T-cell (primary cell): ENCODE results near the gene SLC25A13. TPM values are rescaled to one million over a fixed set of nuclear protein-coding genes. Genes with fewer than 3 reads are reported as not detected.

Experiments used
- ATAC-seq, 4 experiments: fragments of 200-7000 bp in 3 of 4; fragments of 150-1000 bp in 1 of 4; cut with Tn5 transposase; replicated peaks in 1 of 4; 1 replicate in 3 of 4; 2 replicates in 1 of 4; pipeline ENCODE4 v1.10.0; 2021; ENCODE audit warnings: moderate library complexity in 3 of 4, mild to moderate bottlenecking in 2 of 4, moderate number of reproducible peaks in 1 of 4
- CTCF ChIA-PET, 2 donors: fragments of 300-600 bp; sonication (Branson Sonifier 250); formaldehyde crosslinking; loops; one replicate each; lab custom pipeline; 2022; ENCODE audit warnings: antibody characterized with exemption in 2 of 2; lab: Charles Lee
- POLR2A ChIA-PET, 2 donors: fragments of 300-600 bp; sonication (Branson Sonifier 250); formaldehyde crosslinking; loops; one replicate each; lab custom pipeline; 2022; ENCODE audit warnings: antibody characterized with exemption in 2 of 2; lab: Charles Lee
- DNase-seq, 35 experiments: peaks; one replicate each; pipeline versions ENCODE4 v3.0.0 to v3.0.0-alpha.2; 2013 to 2023
- H3K27ac ChIP-seq: one replicate; pipeline ENCODE4 v1.5.1; 2013; ENCODE audit warnings: low read length
- H3K27me3 ChIP-seq, 2 experiments: replicated peaks in 1 of 2; 1 replicate in 1 of 2; 2 replicates in 1 of 2; pipeline versions ENCODE4 v1.6.1 to v1.7.0; 2013; ENCODE audit warnings: low read length in 1 of 2, mixed read lengths in 1 of 2; ENCODE audit not compliant: control insufficient read depth in 2 of 2, insufficient read depth in 2 of 2; ENCODE audit errors: extremely low read depth in 1 of 2
- H3K36me3 ChIP-seq, 2 donors: 1 replicate in 1 of 2; 2 replicates in 1 of 2; pipeline versions ENCODE4 v1.6.1 to v1.7.0; 2013; ENCODE audit warnings: low read length in 1 of 2; ENCODE audit not compliant: control insufficient read depth in 2 of 2, insufficient read depth in 1 of 2; ENCODE audit errors: extremely low read depth in 1 of 2
- H3K4me1 ChIP-seq, 2 experiments: 1 replicate in 1 of 2; 2 replicates in 1 of 2; pipeline versions ENCODE4 v1.6.1 to v1.7.0; 2013; ENCODE audit warnings: low read length in 2 of 2, mixed read lengths in 1 of 2; ENCODE audit not compliant: insufficient read depth in 2 of 2, control insufficient read depth in 1 of 2; ENCODE audit errors: extremely low read depth in 1 of 2
- H3K4me3 ChIP-seq, 2 donors: 1 replicate in 1 of 2; 2 replicates in 1 of 2; pipeline versions ENCODE4 v1.5.1 to v1.7.0; 2013; ENCODE audit warnings: mild to moderate bottlenecking in 2 of 2, low read length in 1 of 2, moderate library complexity in 1 of 2; ENCODE audit not compliant: control insufficient read depth in 1 of 2; ENCODE audit errors: extremely low read depth in 1 of 2
- H3K9me3 ChIP-seq: 2 replicates; pipeline ENCODE4 v1.7.0; 2013
- H3K27ac Mint-ChIP-seq, 2 donors: one replicate each; pipeline ENCODE4 v1.8.0; 2020 to 2021; ENCODE audit warnings: mild to moderate bottlenecking in 2 of 2, mixed read lengths in 2 of 2
- H3K27me3 Mint-ChIP-seq, 2 donors: one replicate each; pipeline ENCODE4 v1.8.0; 2021 to 2022; ENCODE audit warnings: mixed read lengths in 2 of 2
- H3K36me3 Mint-ChIP-seq: one replicate; pipeline ENCODE4 v1.8.0; 2021; ENCODE audit warnings: mixed read lengths
- H3K4me1 Mint-ChIP-seq, 3 donors: one replicate each; pipeline ENCODE4 v1.8.0; 2020 to 2022; ENCODE audit warnings: mixed read lengths in 3 of 3, mild to moderate bottlenecking in 1 of 3
- H3K4me3 Mint-ChIP-seq, 3 donors: one replicate each; pipeline ENCODE4 v1.8.0; 2020 to 2022; ENCODE audit warnings: mild to moderate bottlenecking in 3 of 3, mixed read lengths in 3 of 3, moderate library complexity in 3 of 3
- H3K9me3 Mint-ChIP-seq, 3 donors: one replicate each; pipeline ENCODE4 v1.8.0; 2020 to 2022; ENCODE audit warnings: mixed read lengths in 3 of 3
- whole genome bisulfite sequencing: methylation state at CpG from one replicate; pipeline ENCODE4 v1.1.5; 2013; ENCODE audit warnings: missing lambda C conversion rate; ENCODE audit not compliant: insufficient coverage; 5-methylcytosine and 5-hydroxymethylcytosine counted together
- total RNA-seq, 35 experiments: library from RNA in 6 of 35; stranded (reverse) in 6 of 35; fragments of 120-200 nt in 1 of 35; gene quantifications; one replicate each; pipeline versions ENCODE4 v1.2.1 to v1.2.4 and lab custom pipeline; 2013 to 2026

SLC25A13 gene
- total RNA-seq, 5 donors from 2014 or later (not counting 1 experiment from before 2014, with no cell fraction given), result 8.1 to 19.1 (median 10.9) TPM

GRCh38 chr7:96269246-96269994, 52.5 kb downstream of the SLC25A13 start:
- ChIA-PET POLR2A (no interaction called here), CTCF (no interaction called here)
- Histone ChIP-seq H3K27ac (no peak overlapping the region), H3K9me3 (no peaks in the 10 kb centered on the region), H3K36me3 (no peaks in the 10 kb centered on the region), H3K4me3 (no peak overlapping the region), H3K27me3 (no peaks in the 10 kb centered on the region), H3K4me1 (no peaks in the 10 kb centered on the region)
- peaks cover 1 to 7% (median 2%) of the 10 kb centered on the region in 3 donors for H3K4me1 Mint-ChIP-seq
- no peak overlapping the region for H3K4me3 Mint-ChIP-seq
- H3K36me3 Mint-ChIP-seq, result peaks cover 45% of the 10 kb centered on the region
- no peak for DNase-seq
- WGBS, result 97% methylated on average over 4 of the region's 5 CpGs
- no peak overlapping the region for H3K27ac Mint-ChIP-seq
- no peaks in the 10 kb centered on the region for H3K27me3 Mint-ChIP-seq
- H3K9me3 Mint-ChIP-seq, result peaks cover 0 to 4% (median 0%) of the 10 kb centered on the region in 3 donors
- ATAC-seq, result no peak

- WGBS, result no CpG with 5 or more reads among the region's 1 CpG
- ChIA-PET POLR2A (no interaction called here), CTCF (no interaction called here)
- Histone ChIP-seq H3K9me3 (no peaks in the 10 kb centered on the region), H3K27me3 (no peaks in the 10 kb centered on the region), H3K4me3 (no peak overlapping the region), H3K27ac (no peak overlapping the region), H3K36me3 (no peaks in the 10 kb centered on the region), H3K4me1 (no peaks in the 10 kb centered on the region)
- Mint-ChIP-seq H3K4me3 (no peak overlapping the region), H3K4me1 (peaks cover 15 to 16% (median 16%) of the 10 kb centered on the region in 3 donors), H3K27me3 (no peaks in the 10 kb centered on the region), H3K36me3 (peaks cover 38% of the 10 kb centered on the region), H3K9me3 (peaks cover 0 to 4% (median 4%) of the 10 kb centered on the region in 3 donors), H3K27ac (no peak overlapping the region)
- ATAC-seq (no peak), DNase-seq (no peak)
Observed at GRCh38 chr7:96266580-96266979, 55.3 kb downstream of the SLC25A13 start.

GRCh38 chr7:96266015-96266414, 55.9 kb downstream of the SLC25A13 start:
- DNase-seq, result no peak
- Mint-ChIP-seq H3K36me3 (peaks cover 36% of the 10 kb centered on the region), H3K4me3 (no peak overlapping the region), H3K9me3 (peaks cover 0 to 4% (median 4%) of the 10 kb centered on the region in 3 donors), H3K27ac (no peak overlapping the region), H3K4me1 (peaks cover 15 to 17% (median 16%) of the 10 kb centered on the region in 3 donors), H3K27me3 (no peaks in the 10 kb centered on the region)
- WGBS, result no CpG with 5 or more reads among the region's 1 CpG
- Histone ChIP-seq H3K4me3 (no peak overlapping the region), H3K4me1 (no peaks in the 10 kb centered on the region), H3K27ac (no peak overlapping the region), H3K27me3 (no peaks in the 10 kb centered on the region), H3K9me3 (no peaks in the 10 kb centered on the region), H3K36me3 (no peaks in the 10 kb centered on the region)
- no peak for ATAC-seq
- POLR2A ChIA-PET, result no interaction called here
- CTCF ChIA-PET, result no interaction called here

- Mint-ChIP-seq H3K9me3 (peaks cover 20 to 33% (median 26%) of the 10 kb centered on the region in 3 donors), H3K27ac (no peak overlapping the region), H3K36me3 (peaks cover 58% of the 10 kb centered on the region), H3K27me3 (no peaks in the 10 kb centered on the region), H3K4me3 (no peak overlapping the region), H3K4me1 (peaks cover 11 to 28% (median 20%) of the 10 kb centered on the region in 3 donors)
- ChIA-PET CTCF (no interaction called here), POLR2A (no interaction called here)
- Histone ChIP-seq H3K36me3 (no peaks in the 10 kb centered on the region), H3K9me3 (no peaks in the 10 kb centered on the region), H3K4me1 (no peaks in the 10 kb centered on the region), H3K27me3 (no peaks in the 10 kb centered on the region), H3K27ac (no peak overlapping the region), H3K4me3 (no peak overlapping the region)
- 100% methylated on average over 2 of the region's 3 CpGs for WGBS
- ATAC-seq, result no peak
- no peak for DNase-seq
Observed at GRCh38 chr7:96253964-96254363, 67.9 kb downstream of the SLC25A13 start.

GRCh38 chr7:96253441-96253840, 68.5 kb downstream of the SLC25A13 start:
- Mint-ChIP-seq H3K4me3 (no peak overlapping the region), H3K27me3 (no peaks in the 10 kb centered on the region), H3K4me1 (peaks cover 11 to 28% (median 20%) of the 10 kb centered on the region in 3 donors), H3K36me3 (peaks cover 55% of the 10 kb centered on the region), H3K27ac (no peak overlapping the region), H3K9me3 (peaks cover 18 to 33% (median 26%) of the 10 kb centered on the region in 3 donors)
- no peak for DNase-seq
- Histone ChIP-seq H3K4me1 (no peaks in the 10 kb centered on the region), H3K27ac (no peak overlapping the region), H3K36me3 (no peaks in the 10 kb centered on the region), H3K27me3 (no peaks in the 10 kb centered on the region), H3K4me3 (no peak overlapping the region), H3K9me3 (no peaks in the 10 kb centered on the region)
- POLR2A ChIA-PET, result no interaction called here
- 100% methylated on average over 1 of the region's 2 CpGs for WGBS
- ATAC-seq, result no peak
- CTCF ChIA-PET, result no interaction called here

- Histone ChIP-seq H3K4me1 (no peaks in the 10 kb centered on the region), H3K27ac (no peak overlapping the region), H3K4me3 (no peak overlapping the region), H3K9me3 (no peaks in the 10 kb centered on the region), H3K27me3 (no peaks in the 10 kb centered on the region), H3K36me3 (no peaks in the 10 kb centered on the region)
- no peak for ATAC-seq
- Mint-ChIP-seq H3K36me3 (peaks cover 39% of the 10 kb centered on the region), H3K9me3 (peaks cover under 1 to 15% (median 11%) of the 10 kb centered on the region in 3 donors), H3K4me3 (no peak overlapping the region), H3K27ac (no peak overlapping the region), H3K4me1 (peaks cover 11 to 28% (median 20%) of the 10 kb centered on the region in 3 donors), H3K27me3 (no peaks in the 10 kb centered on the region)
- 89% methylated on average over 5 of the region's 7 CpGs for WGBS
- DNase-seq, result no peak
- POLR2A ChIA-PET, result no interaction called here
- CTCF ChIA-PET, result no interaction called here
Observed at GRCh38 chr7:96250776-96251361, 71.0 kb downstream of the SLC25A13 start.
